HG02938 (cell line): ENCODE data around the gene BANF1.

Source experiments
- ATAC-seq: cut with Tn5 transposase; IDR thresholded peaks from one replicate; pipeline ENCODE4 v1.9.1; 2021; ENCODE audit warnings: mild to moderate bottlenecking, moderate library complexity; ENCODE audit not compliant: unreplicated experiment

BANF1 gene

GRCh38 chr11:66001942-66002647 lies at the start of gene BANF1, which contains the start of gene EIF1AD:
BANF1 (plus strand) TSS chr11:66002503; CDS start chr11:66003251, 748 bp downstream.
EIF1AD (minus strand) TSS chr11:66002157; CDS start chr11:66000389, 1,768 bp downstream.
- ATAC-seq: peak; percentile 84

- ATAC-seq: no peak
These were observed 48.8 kb upstream of the BANF1 start for GRCh38 chr11:65953471-65953870.

- ATAC-seq: no peak
These were observed 47.5 kb upstream of the BANF1 start for GRCh38 chr11:65954771-65955170.

GRCh38 chr11:65958291-65958690 lies 44.0 kb upstream of the BANF1 start:
- ATAC-seq: no peak

- no peak for ATAC-seq
These were observed 43.4 kb upstream of the BANF1 start for GRCh38 chr11:65958774-65959420.

GRCh38 chr11:65960824-65961266 lies 41.5 kb upstream of the BANF1 start:
- no peak for ATAC-seq

- peak; percentile 81 for ATAC-seq
These were observed 40.8 kb upstream of the BANF1 start, which contains the start of gene SART1 for GRCh38 chr11:65961267-65962140. SART1 (plus strand) TSS chr11:65961734; CDS start chr11:65961781, 47 bp downstream.

- ATAC-seq: no peak
These were observed 40.1 kb upstream of the BANF1 start for GRCh38 chr11:65962141-65962564.

GRCh38 chr11:65964906-65965305 lies 37.4 kb upstream of the BANF1 start:
- no peak for ATAC-seq

- ATAC-seq: no peak
These were observed 36.1 kb upstream of the BANF1 start for GRCh38 chr11:65965986-65966762.

- no peak for ATAC-seq
These were observed 34.9 kb upstream of the BANF1 start for GRCh38 chr11:65967329-65967934.

- ATAC-seq: no peak
These were observed 33.5 kb upstream of the BANF1 start for GRCh38 chr11:65968600-65969482.

GRCh38 chr11:65972116-65972515 lies 30.2 kb upstream of the BANF1 start:
- no peak for ATAC-seq

- ATAC-seq: no peak
These were observed 28.7 kb upstream of the BANF1 start for GRCh38 chr11:65973439-65974110.

- ATAC-seq: no peak
These were observed 26.5 kb upstream of the BANF1 start for GRCh38 chr11:65975771-65976170.

- ATAC-seq: no peak
These were observed 25.8 kb upstream of the BANF1 start for GRCh38 chr11:65976216-65977176.

- no peak for ATAC-seq
These were observed 24.5 kb upstream of the BANF1 start for GRCh38 chr11:65977621-65978390.
